ENCODE measurements around the gene ZNF414.
A peak's percentile ranks its signal among the peaks of the same experiment; 100 is the strongest.

Gene ZNF414

DNA sequence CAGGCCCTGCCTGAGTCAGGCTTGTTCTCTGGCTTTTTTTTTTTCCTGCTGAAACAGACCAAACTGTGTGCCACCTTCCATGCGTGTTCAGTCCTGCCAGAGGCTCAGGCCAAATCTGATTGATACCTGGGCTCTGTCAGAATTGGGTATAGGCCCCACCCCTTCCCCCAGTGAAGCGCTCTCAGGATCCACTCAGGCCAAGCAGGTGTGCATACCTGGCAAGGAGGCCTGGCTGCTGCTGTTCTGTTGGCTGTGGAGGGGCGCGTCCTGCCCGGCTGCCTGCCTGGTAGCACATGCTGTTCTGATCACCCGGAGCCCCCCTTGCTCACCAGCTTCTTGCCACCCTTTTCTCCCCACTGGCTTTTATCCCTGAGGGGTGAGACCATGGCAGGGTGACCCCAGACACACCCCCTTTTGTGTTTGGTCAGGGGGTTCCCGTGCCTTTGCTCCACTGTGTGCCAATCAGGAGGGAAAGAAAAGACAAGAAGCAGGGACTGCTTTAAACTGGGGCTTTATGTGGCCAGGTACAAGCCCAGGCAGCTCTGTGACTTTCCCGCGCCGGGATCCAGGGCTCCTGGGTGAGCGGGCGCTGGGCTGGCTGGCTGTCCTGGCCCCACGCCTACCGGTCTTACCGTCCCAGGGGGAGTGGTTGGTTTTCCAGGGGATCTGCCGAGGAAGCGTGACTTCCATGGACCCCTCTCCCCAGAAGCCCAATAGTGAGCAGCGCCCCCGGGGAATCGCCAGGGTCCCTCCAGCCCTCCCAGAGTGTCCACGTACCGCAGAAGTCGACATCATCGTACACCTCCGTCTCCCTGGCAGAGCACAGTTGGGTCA is 24.2 kb downstream of the ZNF414 start:
- no peak for DNase-seq

DNA sequence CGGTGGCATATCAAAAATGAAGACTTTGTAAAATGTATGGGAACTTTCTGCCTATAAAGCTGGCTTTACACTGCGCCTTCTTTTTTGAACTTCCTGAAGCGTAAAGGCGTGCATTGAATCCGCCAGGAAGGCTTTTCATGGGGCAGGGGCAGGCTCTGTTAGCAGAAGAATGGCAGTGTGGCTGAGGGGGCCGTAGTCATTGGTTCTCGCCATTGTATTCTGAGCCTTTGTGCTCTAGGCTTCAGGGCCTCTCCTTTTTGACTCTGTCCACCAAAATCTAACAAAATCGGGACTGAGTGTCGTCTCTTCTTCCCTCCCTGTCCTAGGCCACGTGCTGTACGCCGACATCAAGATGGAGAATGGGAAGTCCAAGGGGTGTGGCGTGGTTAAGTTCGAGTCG is 25.6 kb downstream of the ZNF414 start:
- no peak for DNase-seq

DNA sequence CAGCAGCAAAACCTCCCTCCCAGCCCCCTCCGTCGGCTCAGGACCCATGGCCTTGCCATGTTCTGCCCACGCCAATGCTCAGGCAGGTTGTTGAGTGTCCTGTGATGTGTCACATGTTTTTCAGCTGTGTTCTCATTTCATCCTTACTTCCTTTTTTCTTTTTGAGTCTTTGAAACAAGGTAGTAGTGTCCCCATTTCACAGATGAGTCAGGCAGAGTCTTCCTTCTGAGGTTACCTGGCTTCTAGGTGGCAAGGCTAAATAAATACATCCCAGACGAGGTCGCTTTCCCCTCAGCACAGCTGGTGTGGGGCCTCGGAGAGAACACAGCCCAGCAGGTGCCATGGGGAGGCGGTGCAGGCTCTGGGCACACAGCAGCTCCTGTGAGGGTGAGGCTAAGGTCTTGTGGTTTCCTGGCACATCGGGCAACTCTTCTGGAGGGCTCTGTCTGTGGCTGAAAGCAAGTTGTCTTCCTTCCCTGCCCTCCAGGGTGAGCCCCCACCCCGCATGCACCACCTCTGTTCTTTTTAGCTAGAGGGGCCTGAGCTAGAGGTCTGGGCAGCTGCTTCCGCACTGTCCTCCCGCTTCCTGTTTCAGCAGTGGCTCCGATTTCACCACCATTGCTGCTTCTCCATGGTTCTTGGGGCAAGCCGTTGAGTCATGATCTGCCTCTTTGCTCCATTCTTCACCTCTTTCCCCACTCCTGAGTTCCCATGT is 26.7 kb downstream of the ZNF414 start:
- peak; percentile 69 to 70 for DNase-seq

DNA sequence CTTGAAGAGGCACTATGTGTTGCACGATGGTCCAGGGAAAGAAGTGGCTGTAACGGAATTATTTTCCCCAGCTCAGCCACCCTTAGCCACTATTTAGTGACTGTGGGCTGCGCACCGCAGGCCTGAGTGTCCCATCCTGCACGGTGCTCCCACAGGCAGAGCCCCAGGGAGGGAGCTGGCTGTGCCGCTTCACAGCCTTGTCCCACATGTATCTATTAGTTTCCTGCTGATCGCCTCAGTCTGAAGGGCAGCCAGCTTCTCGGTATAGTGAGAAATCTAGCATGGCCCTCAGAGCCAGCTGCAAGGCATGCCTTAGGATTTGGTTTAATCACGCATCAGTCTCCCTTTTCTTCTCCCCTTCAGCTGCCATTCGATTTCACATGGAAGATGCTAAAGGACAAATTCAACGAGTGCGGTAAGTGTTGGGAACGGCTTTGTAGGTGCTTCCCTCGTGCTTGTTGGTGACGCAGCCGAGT is 27.3 kb downstream of the ZNF414 start:
- no peak for DNase-seq

DNA sequence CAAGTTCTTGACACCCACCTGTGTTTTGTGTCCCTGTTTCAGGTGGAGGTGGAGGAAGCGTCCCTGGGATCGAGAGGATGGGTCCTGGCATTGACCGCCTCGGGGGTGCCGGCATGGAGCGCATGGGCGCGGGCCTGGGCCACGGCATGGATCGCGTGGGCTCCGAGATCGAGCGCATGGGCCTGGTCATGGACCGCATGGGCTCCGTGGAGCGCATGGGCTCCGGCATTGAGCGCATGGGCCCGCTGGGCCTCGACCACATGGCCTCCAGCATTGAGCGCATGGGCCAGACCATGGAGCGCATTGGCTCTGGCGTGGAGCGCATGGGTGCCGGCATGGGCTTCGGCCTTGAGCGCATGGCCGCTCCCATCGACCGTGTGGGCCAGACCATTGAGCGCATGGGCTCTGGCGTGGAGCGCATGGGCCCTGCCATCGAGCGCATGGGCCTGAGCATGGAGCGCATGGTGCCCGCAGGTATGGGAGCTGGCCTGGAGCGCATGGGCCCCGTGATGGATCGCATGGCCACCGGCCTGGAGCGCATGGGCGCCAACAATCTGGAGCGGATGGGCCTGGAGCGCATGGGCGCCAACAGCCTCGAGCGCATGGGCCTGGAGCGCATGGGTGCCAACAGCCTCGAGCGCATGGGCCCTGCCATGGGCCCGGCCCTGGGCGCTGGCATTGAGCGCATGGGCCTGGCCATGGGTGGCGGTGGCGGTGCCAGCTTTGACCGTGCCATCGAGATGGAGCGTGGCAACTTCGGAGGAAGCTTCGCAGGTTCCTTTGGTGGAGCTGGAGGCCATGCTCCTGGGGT is 28.2 kb downstream of the ZNF414 start:
- DNase-seq: no peak

DNA sequence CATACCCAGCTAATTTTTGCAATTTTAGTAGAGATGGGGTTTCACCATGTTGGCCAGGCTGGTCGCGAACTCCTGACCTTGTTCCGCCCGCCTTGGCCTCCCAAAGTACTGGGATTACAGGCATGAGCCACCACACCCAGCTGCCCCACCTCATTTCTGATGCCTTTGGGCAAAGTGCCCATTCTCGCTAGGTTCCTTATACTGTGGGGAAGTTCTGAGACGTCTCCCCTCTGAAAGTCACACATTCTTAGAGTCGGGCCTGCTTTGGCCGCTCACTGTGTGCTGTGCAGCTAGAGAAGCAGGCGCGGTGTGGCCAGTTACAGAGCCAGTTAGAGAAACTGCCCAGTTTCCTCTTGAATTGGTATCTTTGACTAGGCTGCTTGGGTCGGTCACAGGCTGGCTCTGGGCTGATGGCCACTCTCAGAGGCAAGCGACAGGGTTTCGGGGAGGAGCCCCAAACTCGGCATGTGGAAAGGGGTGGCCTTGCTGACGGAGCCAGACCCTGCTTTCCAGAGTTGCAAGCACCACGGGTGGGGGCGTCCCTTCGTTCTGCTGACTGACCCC is 29.6 kb downstream of the ZNF414 start:
- DNase-seq: no peak

DNA sequence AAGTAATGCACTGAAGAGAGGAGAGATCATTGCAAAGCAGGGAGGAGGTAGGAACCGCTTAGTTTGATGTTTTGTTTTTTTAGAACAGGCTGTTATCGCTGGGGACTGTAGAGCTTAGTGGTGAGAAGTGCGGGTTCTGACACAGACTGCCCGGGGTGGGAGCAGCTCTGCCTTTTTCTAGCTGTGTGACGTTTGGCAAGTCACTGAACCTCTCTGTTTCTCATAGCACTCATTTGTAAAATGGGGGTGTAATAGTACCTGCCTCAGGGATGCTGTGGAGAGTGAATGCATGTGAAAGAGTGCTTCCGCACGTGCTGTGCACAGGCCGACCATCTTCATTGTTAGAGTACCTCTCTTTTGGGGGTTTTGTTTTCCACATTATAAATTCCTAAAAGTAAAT is 30.8 kb downstream of the ZNF414 start:
- no peak for DNase-seq

DNA sequence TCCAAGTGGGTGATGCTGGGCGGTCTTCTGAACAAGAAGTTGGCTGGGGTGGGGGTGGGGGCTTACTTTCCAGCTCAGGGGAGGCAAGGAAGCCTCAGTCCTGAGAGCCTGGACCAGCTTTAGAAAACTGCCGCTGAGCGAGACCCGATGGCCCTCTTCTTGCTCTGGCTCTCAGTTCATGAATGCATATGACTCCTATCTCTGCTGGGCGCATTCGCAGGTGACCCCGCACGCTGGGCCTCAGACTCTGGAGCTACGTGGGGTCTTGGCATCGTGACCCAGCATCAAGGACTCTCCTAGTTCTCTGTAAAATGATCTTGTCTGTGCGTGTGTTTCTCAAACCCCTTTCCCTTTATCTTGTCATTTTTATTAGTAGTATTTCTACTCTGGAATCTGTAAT is 31.3 kb downstream of the ZNF414 start:
- no peak for DNase-seq

DNA sequence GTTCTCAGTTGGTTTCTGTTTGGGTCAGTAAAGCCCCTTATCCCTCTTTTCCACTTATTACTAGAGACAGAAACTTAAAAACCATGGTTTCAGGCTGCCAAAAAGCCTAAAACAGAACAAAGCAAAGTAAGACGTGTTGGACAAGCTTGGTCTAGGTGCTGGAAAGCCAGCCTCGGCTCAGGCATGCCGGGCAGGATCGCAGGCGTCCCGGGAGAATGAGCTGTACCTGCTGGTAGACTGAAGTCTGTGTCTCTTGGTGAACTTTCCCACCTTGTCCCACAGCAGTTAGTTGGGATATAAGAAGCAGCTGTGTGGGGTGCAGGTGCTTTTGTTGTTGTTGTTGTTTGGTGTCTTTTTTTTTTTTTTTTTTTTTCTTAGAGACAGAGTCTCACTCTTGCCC is 32.4 kb downstream of the ZNF414 start:
- no peak for DNase-seq

DNA sequence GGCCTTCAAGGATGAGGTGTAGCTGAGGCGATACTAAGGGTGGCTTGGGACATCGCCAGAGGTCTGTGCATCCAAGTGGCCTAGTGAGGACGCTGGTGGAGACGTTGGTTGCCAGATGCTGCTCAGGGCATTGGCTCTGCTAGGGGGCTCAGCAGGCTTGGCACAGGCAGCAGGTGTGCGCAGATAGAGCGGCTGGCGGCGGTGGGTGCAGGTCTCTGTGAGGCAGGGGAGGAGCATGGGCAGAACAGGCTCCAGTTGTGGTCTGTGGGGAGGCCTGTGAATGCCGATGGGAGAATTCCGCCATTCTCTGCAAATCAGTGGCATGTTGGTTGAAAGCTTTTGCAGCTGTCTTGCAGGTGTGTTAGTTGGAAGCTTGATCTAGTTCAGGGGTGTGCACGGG is 32.8 kb downstream of the ZNF414 start:
- DNase-seq: no peak

DNA sequence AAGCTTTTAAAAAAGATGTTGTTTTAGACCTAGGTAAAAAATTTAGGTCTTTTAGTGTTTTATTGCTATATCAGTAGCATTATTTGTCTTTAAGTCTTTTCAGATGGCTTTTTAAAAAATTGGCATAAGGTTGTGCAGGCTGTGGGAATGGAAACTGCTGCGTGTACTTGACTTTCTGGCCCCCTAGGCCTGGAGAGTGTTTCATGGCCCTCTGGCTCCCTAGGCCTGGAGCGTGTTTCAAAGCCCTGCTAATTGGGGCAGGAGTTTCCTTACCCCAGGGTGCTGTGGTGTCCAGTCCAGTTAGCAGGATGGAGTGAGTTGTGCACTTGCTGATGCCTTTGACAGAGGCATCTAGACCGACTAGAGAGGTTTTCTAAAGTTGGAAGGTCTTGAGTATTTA is 35.4 kb downstream of the ZNF414 start:
- DNase-seq: no peak

DNA sequence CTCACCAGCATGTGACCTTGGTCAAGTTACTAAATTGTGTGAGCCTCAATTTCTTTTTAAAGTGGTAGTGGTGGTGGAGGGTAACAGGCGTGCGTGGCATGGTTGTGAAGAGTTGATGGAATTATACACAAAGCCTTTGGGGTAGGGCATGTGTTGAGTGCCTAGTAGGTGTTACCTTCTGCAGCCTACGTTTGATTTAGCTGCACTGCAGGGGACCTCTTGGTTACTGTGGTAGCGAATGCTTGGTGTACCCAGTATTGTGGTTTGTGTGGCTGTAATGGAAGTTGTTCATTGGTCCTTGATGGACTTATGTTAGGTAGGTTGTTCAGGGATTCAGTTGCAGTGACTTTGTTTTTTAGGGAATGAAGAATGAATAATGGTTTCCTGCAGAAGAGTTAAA is 36.1 kb downstream of the ZNF414 start:
- DNase-seq: no peak

DNA sequence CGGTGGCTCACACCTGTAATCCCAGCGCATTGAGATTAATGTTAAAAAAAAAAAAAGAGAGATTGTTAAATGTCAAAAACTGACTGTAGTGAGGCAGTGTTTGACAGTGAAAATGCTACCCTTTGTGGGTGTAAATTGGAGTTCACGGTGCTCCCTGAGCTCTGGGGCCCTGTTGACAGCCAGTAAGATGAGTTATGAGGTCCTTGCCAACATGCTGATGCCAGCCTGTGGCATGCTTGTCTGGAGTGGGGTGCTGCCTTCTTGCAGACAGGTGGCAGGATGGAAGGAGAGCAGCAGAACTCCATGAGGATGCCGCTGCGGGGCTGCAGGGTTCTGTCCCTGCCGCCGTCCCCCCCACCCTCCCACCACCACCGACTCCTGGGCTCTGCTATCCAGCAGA is 37.4 kb downstream of the ZNF414 start:
- no peak for DNase-seq

DNA sequence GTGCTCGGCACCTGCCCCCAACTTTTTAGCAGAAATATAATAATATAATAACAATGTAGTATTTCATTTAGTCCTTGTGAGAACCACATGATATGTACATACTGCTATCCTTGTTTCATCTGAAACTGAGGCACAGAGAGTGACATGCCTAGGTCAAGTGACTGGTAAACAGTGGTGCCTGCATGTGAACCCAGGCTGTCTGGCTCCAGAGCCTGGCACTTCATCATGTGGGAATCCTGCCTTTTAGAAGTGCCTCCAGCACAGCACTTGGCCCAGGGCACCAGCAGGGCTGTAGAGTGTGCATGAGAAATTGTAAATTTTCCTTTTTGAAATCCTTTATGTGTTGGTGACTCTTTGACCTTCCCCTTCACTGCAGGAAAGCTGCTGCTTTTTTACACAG is 39.0 kb downstream of the ZNF414 start:
- DNase-seq: no peak

DNA sequence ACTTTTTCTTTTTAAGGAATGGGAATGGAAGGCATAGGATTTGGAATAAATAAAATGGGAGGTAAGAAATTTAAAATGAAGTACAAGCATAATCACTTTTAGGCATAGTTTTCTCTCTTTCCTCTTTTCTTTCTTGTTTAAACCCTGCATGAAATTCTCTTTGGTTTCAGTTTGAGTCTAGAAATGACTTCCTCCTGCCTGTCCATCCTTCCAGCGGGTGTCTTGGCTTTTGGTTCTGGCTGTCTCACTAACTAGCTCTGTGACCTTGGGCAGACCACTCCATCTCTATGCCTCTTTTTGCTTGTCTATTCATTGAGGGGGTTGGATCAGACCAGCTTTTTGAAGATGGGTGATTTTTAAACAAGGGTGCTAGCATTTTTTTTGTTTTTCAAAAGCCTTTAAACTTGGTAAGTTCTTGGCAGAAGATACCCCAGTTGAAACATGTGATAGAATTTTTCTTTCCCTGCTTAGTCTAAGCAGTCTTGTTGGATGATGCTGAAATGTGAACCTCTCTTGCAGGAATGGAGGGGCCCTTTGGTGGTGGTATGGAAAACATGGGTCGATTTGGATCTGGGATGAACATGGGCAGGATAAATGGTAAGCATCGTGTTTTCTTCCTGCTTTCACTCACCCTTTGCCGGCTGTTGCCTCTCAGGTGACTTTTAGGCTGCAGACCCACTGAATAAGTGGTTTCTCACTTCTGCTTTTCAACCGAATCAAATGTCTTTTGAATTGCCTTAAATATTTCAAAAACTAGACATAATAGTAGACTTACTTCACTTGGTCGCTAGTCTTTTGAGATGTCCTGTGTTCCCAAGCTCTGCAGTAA is 40.1 kb downstream of the ZNF414 start:
- DNase-seq: no peak

DNA sequence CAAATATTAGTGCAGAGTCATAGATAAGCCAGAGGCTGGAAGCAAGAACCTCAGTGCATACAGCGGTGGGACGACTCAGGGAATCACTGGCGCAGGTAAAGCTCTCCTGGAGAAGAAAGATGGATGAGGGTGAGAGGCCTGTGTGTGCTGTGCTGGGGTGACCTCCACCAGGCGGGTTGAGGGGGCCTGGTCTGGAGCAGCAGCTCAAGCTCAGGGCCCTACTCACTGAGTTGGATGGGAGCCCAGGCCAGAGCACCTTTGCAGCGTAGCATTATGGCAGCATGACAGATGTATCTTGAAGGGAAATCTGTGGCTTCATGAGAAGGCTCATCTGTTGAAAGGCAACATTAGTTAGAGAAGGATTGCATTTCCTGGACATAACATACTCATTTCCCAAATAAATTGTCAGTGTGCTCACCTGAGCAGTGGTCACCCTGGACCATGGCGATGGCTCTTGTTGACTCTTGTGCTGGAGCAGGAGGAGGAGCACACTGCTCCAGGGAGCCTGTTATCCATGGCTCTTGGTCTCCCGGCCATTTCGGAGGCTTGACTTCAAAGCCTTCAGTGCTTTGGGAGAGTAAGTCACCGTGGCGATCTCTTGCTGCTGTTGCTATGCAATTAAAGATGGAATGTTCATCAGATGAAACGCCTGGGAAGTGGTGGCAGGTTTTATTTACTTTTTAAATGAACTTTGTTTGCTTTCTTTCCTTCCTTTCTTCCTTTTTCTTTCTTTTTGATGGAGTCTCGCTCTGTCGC is 44.2 kb downstream of the ZNF414 start:
- DNase-seq: no peak

DNA sequence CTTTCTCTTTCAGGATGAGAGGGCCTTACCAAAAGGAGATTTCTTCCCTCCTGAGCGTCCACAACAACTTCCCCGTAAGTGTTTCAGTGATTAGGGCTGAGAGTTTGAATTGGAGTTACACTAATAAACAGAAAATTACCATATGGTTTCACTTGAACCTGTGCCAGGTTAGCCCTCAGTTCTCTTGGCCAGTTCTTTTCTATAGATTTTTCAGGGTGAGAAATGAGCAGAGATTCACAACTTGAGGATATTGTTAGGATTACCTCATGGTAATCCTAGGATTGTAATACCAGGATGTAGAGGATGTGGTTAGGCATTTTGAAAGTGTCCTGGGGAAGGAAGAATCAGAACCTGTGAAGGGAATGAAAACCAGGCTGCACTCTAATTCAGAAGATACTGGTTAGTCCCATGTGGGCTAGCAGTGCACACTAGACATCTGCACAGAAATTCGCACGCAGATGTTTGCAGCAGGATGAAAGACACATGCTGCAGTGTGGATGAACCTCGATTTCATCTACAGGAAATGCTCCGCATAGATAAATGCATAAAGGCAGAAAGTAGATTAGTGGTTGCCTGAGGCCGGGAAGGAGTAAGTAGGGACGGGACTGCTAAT is 45.1 kb downstream of the ZNF414 start:
- DNase-seq: no peak

DNA sequence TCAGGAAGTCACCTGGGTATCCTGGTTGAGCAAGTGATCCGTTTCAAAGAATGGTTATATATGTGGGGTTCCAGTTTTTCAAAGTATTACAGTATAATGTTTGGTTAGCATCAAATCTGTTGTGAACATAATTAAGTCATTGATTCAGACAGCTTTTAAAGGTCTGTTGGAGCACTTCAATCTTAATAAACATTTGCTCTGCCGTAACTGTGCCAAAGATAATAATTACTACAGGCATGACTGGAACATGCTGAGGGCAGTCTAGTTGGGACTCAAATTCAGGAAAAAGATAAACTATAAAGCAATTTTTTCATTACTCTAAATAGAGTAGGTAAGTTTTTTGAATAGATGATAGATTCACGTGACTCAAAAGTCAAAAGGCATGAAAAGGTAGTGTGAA is 45.8 kb downstream of the ZNF414 start:
- no peak for DNase-seq

DNA sequence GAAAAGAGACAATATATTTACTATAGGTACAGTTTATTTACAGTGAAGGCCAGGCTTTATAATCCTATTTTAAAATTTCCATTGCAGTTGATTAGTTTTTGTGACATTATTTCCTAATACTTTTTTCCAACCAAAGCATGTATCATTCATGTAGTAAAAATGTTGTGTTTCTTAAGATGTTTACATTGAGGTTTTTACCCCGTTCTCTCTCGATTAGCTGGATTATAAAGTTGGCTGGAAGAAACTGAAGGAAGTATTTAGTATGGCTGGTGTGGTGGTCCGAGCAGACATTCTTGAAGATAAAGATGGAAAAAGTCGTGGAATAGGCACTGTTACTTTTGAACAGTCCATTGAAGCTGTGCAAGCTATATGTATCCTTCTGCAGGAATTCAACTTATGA is 47.9 kb downstream of the ZNF414 start:
- no peak for DNase-seq

DNA sequence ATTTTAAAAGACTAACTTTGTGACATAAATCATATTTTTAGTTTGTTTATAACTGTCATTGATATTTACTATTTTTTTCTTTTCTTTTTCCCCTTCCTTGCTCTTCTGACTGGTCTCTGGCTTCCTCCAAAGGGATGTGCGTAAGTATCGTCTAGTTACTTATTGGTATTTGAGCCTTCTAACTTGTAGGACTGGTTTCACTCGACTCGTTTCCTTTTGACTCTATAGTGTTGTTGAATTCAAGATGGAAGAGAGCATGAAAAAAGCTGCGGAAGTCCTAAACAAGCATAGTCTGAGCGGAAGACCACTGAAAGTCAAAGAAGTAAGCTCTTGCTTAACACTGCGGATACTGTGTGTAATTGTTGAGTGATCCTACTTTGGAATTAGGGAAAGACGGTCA is 50.6 kb downstream of the ZNF414 start:
- no peak for DNase-seq

DNA sequence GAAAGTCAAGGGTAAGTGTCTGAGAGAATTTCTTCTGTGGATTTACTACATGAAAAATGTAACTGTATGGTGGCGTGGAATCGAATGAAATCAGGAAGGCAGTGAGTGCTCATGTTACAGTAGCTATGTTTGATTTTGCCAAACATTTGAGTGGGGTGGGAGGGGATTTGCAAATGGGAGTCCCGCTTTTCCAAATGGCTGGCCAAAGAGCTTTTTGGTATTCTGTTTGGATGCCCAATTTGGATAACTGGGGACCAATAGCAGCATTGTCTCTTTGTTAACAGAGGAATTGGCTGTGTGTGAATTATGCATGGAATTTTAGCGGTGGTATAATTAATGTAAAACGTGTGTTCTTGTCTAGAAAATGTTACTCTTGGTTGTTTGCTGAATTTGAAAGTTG is 51.4 kb downstream of the ZNF414 start:
- no peak for DNase-seq

All from activated CD4-positive, alpha-beta T cell treated with anti-CD3 and anti-CD28 coated beads, Interleukin-2, amount 50 U/mL, for 48 hours (primary cell).